Testis (tissue), 2 donors: Measurements from ENCODE around the gene NGB.

Experiments used
- POLR2A ChIP-seq: fragments of 450-650 bp; IDR thresholded peaks from one replicate; pipeline ENCODE4 v1.6.1; 2017; ENCODE audit warnings: antibody characterized with exemption, mild to moderate bottlenecking, moderate library complexity
- TF ChIP-seq, protein P1 (sequence below), 3 experiments: fragments of 450-650 bp in 2 of 3; fragments of 200-600 bp in 1 of 3; sonication (generic) in 1 of 3; IDR thresholded peaks; one replicate each; pipeline ENCODE4 v1.5.1; 2016 to 2019; ENCODE audit warnings: antibody characterized with exemption in 3 of 3, mild to moderate bottlenecking in 2 of 3, moderate library complexity in 1 of 3

DNA sequence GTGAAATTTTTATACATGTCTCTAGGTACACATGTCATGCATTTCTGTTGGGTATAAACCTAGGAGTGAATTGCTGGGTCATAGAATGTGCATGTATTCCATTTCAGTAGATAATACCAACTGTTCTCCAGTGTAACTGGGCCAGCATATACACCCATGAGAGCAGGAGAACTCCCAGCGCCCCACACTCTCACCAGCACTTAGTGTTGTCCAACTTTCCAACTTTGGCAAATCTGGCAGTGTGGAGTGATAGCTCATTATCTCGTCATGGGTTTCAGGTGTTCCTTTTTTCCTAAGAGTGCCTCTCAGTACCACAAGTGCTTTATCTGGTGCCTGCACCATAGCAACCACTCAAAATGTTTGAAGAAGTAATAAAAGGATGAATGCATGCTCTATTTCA is 40.1 kb downstream of the NGB start:
- TF ChIP-seq, protein P1, sequence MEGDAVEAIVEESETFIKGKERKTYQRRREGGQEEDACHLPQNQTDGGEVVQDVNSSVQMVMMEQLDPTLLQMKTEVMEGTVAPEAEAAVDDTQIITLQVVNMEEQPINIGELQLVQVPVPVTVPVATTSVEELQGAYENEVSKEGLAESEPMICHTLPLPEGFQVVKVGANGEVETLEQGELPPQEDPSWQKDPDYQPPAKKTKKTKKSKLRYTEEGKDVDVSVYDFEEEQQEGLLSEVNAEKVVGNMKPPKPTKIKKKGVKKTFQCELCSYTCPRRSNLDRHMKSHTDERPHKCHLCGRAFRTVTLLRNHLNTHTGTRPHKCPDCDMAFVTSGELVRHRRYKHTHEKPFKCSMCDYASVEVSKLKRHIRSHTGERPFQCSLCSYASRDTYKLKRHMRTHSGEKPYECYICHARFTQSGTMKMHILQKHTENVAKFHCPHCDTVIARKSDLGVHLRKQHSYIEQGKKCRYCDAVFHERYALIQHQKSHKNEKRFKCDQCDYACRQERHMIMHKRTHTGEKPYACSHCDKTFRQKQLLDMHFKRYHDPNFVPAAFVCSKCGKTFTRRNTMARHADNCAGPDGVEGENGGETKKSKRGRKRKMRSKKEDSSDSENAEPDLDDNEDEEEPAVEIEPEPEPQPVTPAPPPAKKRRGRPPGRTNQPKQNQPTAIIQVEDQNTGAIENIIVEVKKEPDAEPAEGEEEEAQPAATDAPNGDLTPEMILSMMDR (IDR thresholded peaks at IDR 0.05), result no peak
- no peak for TF ChIP-seq POLR2A
